Measurements from ENCODE around the gene TP53BP2.
"Not testable (repeated sequence)": the region's sequence is repeated elsewhere in the genome, so short reads cannot be mapped to it uniquely, and the experiment has no call there.

The TP53BP2 gene

GRCh38 chr1:223877804-223878203 lies 32.1 kb upstream of the TP53BP2 start:
- no peak for TF ChIP-seq CTCF (conservative IDR thresholded peaks at IDR 0.05; ENCODE audit: low read depth)
- ChIA-PET CTCF (interaction anchor here (0.8 kb wide), 1 partner anchor 9 kb away, joined by 3 read pairs; no protein-coding TSS in a partner anchor), POLR2A (ENCODE audit: low non-redundant PET) (no interaction called here)
- no peak for DNase-seq (ENCODE audit: low spot score)
- H3K27ac ChIP-seq, result no peak overlapping the region

GRCh38 chr1:223876590-223876989 lies 30.8 kb upstream of the TP53BP2 start:
- TF ChIP-seq CTCF (conservative IDR thresholded peaks at IDR 0.05; ENCODE audit: low read depth), result no peak
- POLR2A ChIA-PET (ENCODE audit: low non-redundant PET), result no interaction called here
- CTCF ChIA-PET, result no interaction called here
- no peak overlapping the region for H3K27ac ChIP-seq
- DNase-seq (ENCODE audit: low spot score), result no peak

GRCh38 chr1:223873044-223873443 lies 27.3 kb upstream of the TP53BP2 start:
- POLR2A ChIA-PET (ENCODE audit: low non-redundant PET), result no interaction called here
- CTCF ChIA-PET, result no interaction called here
- H3K27ac ChIP-seq, result no peak overlapping the region
- no peak for TF ChIP-seq CTCF (conservative IDR thresholded peaks at IDR 0.05; ENCODE audit: low read depth)
- DNase-seq (ENCODE audit: low spot score), result peak; percentile 10

- no peak for DNase-seq (ENCODE audit: low spot score)
- TF ChIP-seq CTCF (conservative IDR thresholded peaks at IDR 0.05; ENCODE audit: low read depth), result no peak
- H3K27ac ChIP-seq, result no peak overlapping the region
- ChIA-PET CTCF (no interaction called here), POLR2A (ENCODE audit: low non-redundant PET) (no interaction called here)
Measured at GRCh38 chr1:223872308-223872901, 26.7 kb upstream of the TP53BP2 start.

- TF ChIP-seq CTCF (conservative IDR thresholded peaks at IDR 0.05; ENCODE audit: low read depth), result no peak
- no peak overlapping the region for H3K27ac ChIP-seq
- DNase-seq (ENCODE audit: low spot score), result no peak
- POLR2A ChIA-PET (ENCODE audit: low non-redundant PET), result no interaction called here
- CTCF ChIA-PET, result interaction anchor here (0.6 to 1.3 kb wide), 2 partner anchors 12 to 53 kb away, joined by 3 to 4 read pairs; no protein-coding TSS in a partner anchor
Measured at GRCh38 chr1:223870617-223871574, 25.1 kb upstream of the TP53BP2 start.

- DNase-seq (ENCODE audit: low spot score); POLR2A ChIA-PET (ENCODE audit: low non-redundant PET); H3K27ac ChIP-seq; CTCF ChIA-PET: not testable (repeated sequence)
Measured at GRCh38 chr1:223864599-223865368, 19.0 kb upstream of the TP53BP2 start.

Measured in RWPE1 (cell line).